Mesenchymal stem cell (in vitro differentiated cells and primary cell): ENCODE data around the gene MPL.

Experiments
- DNase-seq: peaks from one replicate; pipeline ENCODE4 v3.0.0-alpha.2; 2013
- H2AFZ ChIP-seq: one replicate; pipeline ENCODE4 v1.6.1; 2013; ENCODE audit warnings: low read depth, mild to moderate bottlenecking, control low read depth, inconsistent platforms, low read length, moderate library complexity
- H2AK5ac ChIP-seq: 2 replicates; pipeline ENCODE4 v1.6.1; 2013; ENCODE audit warnings: low read length, moderate library complexity, mild to moderate bottlenecking, inconsistent platforms; ENCODE audit not compliant: severe bottlenecking
- H2BK120ac ChIP-seq: one replicate; pipeline ENCODE4 v1.6.1; 2013; ENCODE audit warnings: low read depth, mild to moderate bottlenecking, inconsistent platforms, low read length, moderate library complexity
- H2BK12ac ChIP-seq, 2 experiments: one replicate each; pipeline ENCODE4 v1.6.1; 2013; ENCODE audit warnings: inconsistent platforms in 2 of 2, low read length in 2 of 2, mild to moderate bottlenecking in 2 of 2, moderate library complexity in 2 of 2, control low read depth in 1 of 2
- H2BK15ac ChIP-seq: one replicate; pipeline ENCODE4 v1.6.1; 2013; ENCODE audit warnings: mild to moderate bottlenecking, low read depth, inconsistent platforms; ENCODE audit not compliant: poor library complexity, severe bottlenecking
- H2BK5ac ChIP-seq: 2 replicates; pipeline ENCODE4 v1.6.1; 2013; ENCODE audit warnings: low read depth, mild to moderate bottlenecking, low read length, control low read depth, inconsistent platforms; ENCODE audit not compliant: poor library complexity, severe bottlenecking
- H3K14ac ChIP-seq, 2 experiments: one replicate each; pipeline ENCODE4 v1.6.1; 2013; ENCODE audit warnings: inconsistent platforms in 2 of 2, low read length in 2 of 2, control low read depth in 1 of 2, mild to moderate bottlenecking in 1 of 2, moderate library complexity in 1 of 2
- H3K18ac ChIP-seq, 2 experiments: one replicate each; pipeline ENCODE4 v1.6.1; 2013; ENCODE audit warnings: inconsistent platforms in 2 of 2, low read length in 2 of 2, control low read depth in 1 of 2, low read depth in 1 of 2, mild to moderate bottlenecking in 1 of 2
- H3K23ac ChIP-seq, 2 experiments: one replicate each; pipeline ENCODE4 v1.6.1; 2013; ENCODE audit warnings: inconsistent platforms in 2 of 2, low read length in 2 of 2, mild to moderate bottlenecking in 2 of 2, moderate library complexity in 2 of 2, control low read depth in 1 of 2
- H3K27ac ChIP-seq: 2 replicates; pipeline ENCODE4 v1.5.1; 2013; ENCODE audit warnings: mild to moderate bottlenecking, moderate library complexity, low read length, control low read depth, inconsistent platforms; ENCODE audit not compliant: poor library complexity, severe bottlenecking
- H3K27me3 ChIP-seq, 2 experiments: 2 replicates each; pipeline versions ENCODE4 v1.6.1 to v1.7.0; 2013; ENCODE audit warnings: low read length in 2 of 2, mild to moderate bottlenecking in 2 of 2, moderate library complexity in 2 of 2, control low read depth in 1 of 2, inconsistent platforms in 1 of 2; ENCODE audit not compliant: control insufficient read depth in 1 of 2, insufficient read depth in 1 of 2
- H3K36me3 ChIP-seq, 2 experiments: 2 replicates each; pipeline versions ENCODE4 v1.6.1 to v1.7.0; 2013; ENCODE audit warnings: low read length in 2 of 2, control low read depth in 1 of 2, inconsistent platforms in 1 of 2, low read depth in 1 of 2, mild to moderate bottlenecking in 1 of 2; ENCODE audit not compliant: insufficient read depth in 2 of 2, control insufficient read depth in 1 of 2
- H3K4ac ChIP-seq, 2 experiments: one replicate each; pipeline ENCODE4 v1.6.1; 2013; ENCODE audit warnings: inconsistent platforms in 2 of 2, low read length in 2 of 2, mild to moderate bottlenecking in 2 of 2, moderate library complexity in 2 of 2, control low read depth in 1 of 2, low read depth in 1 of 2
- H3K4me1 ChIP-seq: 2 replicates; pipeline ENCODE4 v1.6.1; 2013; ENCODE audit warnings: low read depth, low read length, control low read depth; ENCODE audit not compliant: control insufficient read depth, insufficient read depth
- H3K4me2 ChIP-seq: 2 replicates; pipeline ENCODE4 v1.6.1; 2013; ENCODE audit warnings: low read length, mild to moderate bottlenecking, inconsistent platforms; ENCODE audit not compliant: poor library complexity, severe bottlenecking
- H3K4me3 ChIP-seq, 2 experiments: 2 replicates each; pipeline versions ENCODE4 v1.5.1 to v1.7.0; 2013; ENCODE audit warnings: low read length in 2 of 2, mild to moderate bottlenecking in 2 of 2, control low read depth in 1 of 2, low read depth in 1 of 2; ENCODE audit not compliant: insufficient read depth in 1 of 2
- H3K79me1 ChIP-seq: replicated peaks from 2 replicates; pipeline ENCODE4 v1.6.1; 2013; ENCODE audit warnings: mild to moderate bottlenecking, control low read depth, low read length, inconsistent platforms; ENCODE audit not compliant: poor library complexity, severe bottlenecking
- H3K9ac ChIP-seq: 2 replicates; pipeline ENCODE4 v1.7.0; 2013; ENCODE audit warnings: mild to moderate bottlenecking, low read length, moderate library complexity
- H3K9me3 ChIP-seq: 2 replicates; pipeline ENCODE4 v1.7.0; 2013; ENCODE audit warnings: mild to moderate bottlenecking, low read length; ENCODE audit not compliant: control insufficient read depth
- H4K8ac ChIP-seq: one replicate; pipeline ENCODE4 v1.6.1; 2013; ENCODE audit warnings: inconsistent platforms, mild to moderate bottlenecking, low read length, moderate library complexity
- H4K91ac ChIP-seq: one replicate; pipeline ENCODE4 v1.6.1; 2013; ENCODE audit warnings: mild to moderate bottlenecking, low read length, inconsistent platforms
- WGBS: methylation state at CpG from one replicate; pipeline ENCODE4 v1.1.7; 2013; ENCODE audit warnings: mixed read lengths; 5-methylcytosine and 5-hydroxymethylcytosine counted together

The MPL gene

DNA sequence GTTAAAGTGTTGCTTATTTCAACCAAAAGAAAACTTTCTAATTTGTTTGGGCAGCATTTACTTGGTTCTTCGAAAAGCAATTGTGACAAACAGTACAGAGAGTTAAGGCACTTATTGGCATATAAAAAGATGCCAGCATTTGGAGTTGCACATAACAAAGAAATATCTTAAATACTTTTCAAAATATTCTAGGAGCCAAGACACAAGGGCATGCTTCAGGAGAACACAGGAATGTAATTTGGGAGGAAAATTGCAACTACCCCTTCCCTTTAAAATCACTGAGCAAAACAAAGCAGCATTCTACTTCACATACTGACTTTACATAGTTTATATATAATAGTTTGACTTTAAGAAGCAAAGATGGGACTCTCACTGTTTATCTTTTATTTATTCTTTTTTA is 41.4 kb upstream of the MPL start:
- no peaks in the 10 kb centered on the region for H3K27me3 ChIP-seq
- H3K27ac ChIP-seq = no peak overlapping the region
- H3K4me2 ChIP-seq = no peak overlapping the region
- H4K91ac ChIP-seq = no peak overlapping the region
- no peak overlapping the region for H3K18ac ChIP-seq
- no peak overlapping the region for H2BK15ac ChIP-seq
- no peak for DNase-seq
- peaks cover 14% of the 10 kb centered on the region for H3K4me1 ChIP-seq
- H2BK120ac ChIP-seq = no peak overlapping the region
- no CpG with 5 or more reads among the region's 1 CpG for WGBS
- peak overlapping the region; percentile 27 for H3K9ac ChIP-seq
- H3K4ac ChIP-seq = no peak overlapping the region
- no peak overlapping the region for H2BK12ac ChIP-seq
- no peak overlapping the region for H3K14ac ChIP-seq
- no peaks in the 10 kb centered on the region for H3K36me3 ChIP-seq
- no peak overlapping the region for H2AFZ ChIP-seq
- H4K8ac ChIP-seq = no peak overlapping the region
- no peak overlapping the region for H3K23ac ChIP-seq
- H3K79me1 ChIP-seq = no peaks in the 10 kb centered on the region
- H3K9me3 ChIP-seq = no peaks in the 10 kb centered on the region
- H2BK5ac ChIP-seq = no peak overlapping the region
- H3K4me3 ChIP-seq = no peak overlapping the region
- no peak overlapping the region for H2AK5ac ChIP-seq

DNA sequence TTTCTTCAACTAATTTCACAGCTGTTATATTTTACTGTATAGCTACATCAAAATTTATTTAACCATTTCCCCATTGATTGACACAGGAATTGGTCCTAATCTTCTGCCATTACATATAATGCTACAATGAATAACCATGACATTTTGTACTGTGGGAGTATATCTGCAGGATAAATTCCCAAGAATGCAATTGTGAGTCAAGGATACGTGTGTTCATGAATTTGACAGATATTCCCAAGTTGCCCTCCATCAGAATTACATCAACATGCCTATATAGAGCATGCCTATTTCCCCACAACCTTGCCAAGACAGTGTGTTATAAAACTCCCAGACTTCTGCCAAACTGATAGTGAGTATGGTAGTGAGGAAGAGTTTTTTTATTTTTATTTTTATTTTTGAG is 39.6 kb upstream of the MPL start:
- no peak for DNase-seq
- no peak overlapping the region for H2BK15ac ChIP-seq
- H2AK5ac ChIP-seq = no peak overlapping the region
- no peak overlapping the region for H3K23ac ChIP-seq
- no peak overlapping the region for H3K4ac ChIP-seq
- no peak overlapping the region for H4K91ac ChIP-seq
- H3K79me1 ChIP-seq = no peaks in the 10 kb centered on the region
- no peak overlapping the region for H3K27ac ChIP-seq
- H2BK5ac ChIP-seq = no peak overlapping the region
- H2AFZ ChIP-seq = no peak overlapping the region
- H3K4me1 ChIP-seq = peaks cover 14% of the 10 kb centered on the region
- H3K27me3 ChIP-seq = no peaks in the 10 kb centered on the region
- WGBS = no CpG with 5 or more reads among the region's 1 CpG
- no peaks in the 10 kb centered on the region for H3K36me3 ChIP-seq
- H3K9me3 ChIP-seq = no peaks in the 10 kb centered on the region
- no peak overlapping the region for H3K9ac ChIP-seq
- H3K14ac ChIP-seq = no peak overlapping the region
- H2BK12ac ChIP-seq = no peak overlapping the region
- no peak overlapping the region for H4K8ac ChIP-seq
- H3K4me2 ChIP-seq = no peak overlapping the region
- H2BK120ac ChIP-seq = no peak overlapping the region
- no peak overlapping the region for H3K4me3 ChIP-seq
- no peak overlapping the region for H3K18ac ChIP-seq

DNA sequence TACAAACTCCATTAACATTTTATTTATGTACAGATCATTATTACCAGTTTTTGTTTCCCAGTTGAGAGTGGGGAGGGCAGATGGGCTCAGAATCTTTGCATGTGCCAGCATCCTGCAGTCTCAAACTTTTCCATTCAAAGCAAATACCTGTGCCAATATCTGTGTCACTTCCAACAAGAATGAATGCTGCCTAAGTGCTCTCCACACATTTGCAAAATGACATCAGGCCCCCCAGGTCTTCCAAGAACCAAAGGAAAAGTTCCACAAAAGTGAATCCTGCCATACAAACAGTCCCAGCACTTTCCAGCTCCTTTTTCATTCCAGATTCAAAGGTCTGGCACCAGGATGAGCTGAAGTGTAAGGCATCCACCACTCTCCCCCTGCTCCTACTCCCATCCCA is 38.5 kb upstream of the MPL start:
- no peak overlapping the region for H3K4me3 ChIP-seq
- H3K27ac ChIP-seq = no peak overlapping the region
- H2AFZ ChIP-seq = no peak overlapping the region
- no peaks in the 10 kb centered on the region for H3K79me1 ChIP-seq
- no peak overlapping the region for H3K14ac ChIP-seq
- H2BK5ac ChIP-seq = no peak overlapping the region
- no peaks in the 10 kb centered on the region for H3K27me3 ChIP-seq
- no peak overlapping the region for H2BK12ac ChIP-seq
- H3K36me3 ChIP-seq = no peaks in the 10 kb centered on the region
- H3K9ac ChIP-seq = no peak overlapping the region
- no peak overlapping the region for H4K91ac ChIP-seq
- H3K4me2 ChIP-seq = no peak overlapping the region
- no peak overlapping the region for H2BK120ac ChIP-seq
- DNase-seq = no peak
- H3K4ac ChIP-seq = no peak overlapping the region
- no peak overlapping the region for H4K8ac ChIP-seq
- no peak overlapping the region for H2BK15ac ChIP-seq
- peaks cover 10% of the 10 kb centered on the region for H3K4me1 ChIP-seq
- no peak overlapping the region for H2AK5ac ChIP-seq
- no peaks in the 10 kb centered on the region for H3K9me3 ChIP-seq
- H3K23ac ChIP-seq = no peak overlapping the region
- no peak overlapping the region for H3K18ac ChIP-seq

DNA sequence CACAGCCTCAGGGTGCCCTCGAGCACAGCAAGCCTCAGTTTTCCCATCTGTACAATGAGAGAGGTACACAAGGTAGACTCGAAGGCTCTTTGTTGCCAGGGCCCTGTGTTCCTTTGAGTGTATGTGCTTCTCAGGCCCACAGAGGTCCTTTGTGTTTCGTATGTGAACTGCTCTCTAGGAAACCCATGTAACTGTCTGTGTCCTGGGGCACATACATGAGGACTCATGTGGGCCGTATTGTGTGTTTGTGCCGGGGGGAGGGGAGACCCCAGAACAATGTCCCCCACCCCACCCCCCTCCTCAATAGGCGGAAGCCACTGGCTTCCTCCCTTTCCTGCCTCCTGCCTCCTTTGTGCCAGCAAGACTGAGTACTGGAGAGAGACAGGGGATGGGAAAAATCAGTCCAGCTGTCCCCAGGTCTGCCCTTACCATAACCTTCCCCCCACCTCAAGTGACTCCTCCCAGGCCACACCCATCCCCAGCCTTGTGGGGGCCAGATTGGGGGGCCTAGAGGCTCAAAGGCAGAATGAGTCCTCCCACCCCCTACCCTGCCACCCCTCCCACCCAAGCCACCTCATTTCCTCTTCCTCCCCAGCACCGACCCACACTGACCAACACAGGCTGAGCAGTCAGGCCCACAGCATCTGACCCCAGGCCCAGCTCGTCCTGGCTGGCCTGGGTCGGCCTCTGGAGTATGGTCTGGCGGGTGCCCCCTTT is 37.1 kb upstream of the MPL start, which contains the start of gene TIE1:
TSS of gene TIE1 (plus strand) at position 605 of the 717 bp plus-strand sequence. CDS start at position 695, 90 bp downstream.
- no peaks in the 10 kb centered on the region for H3K9me3 ChIP-seq
- no peak within 1 kb of the TSS for H2AFZ ChIP-seq

More for the DNA sequence above, 37.1 kb upstream of the MPL start, which contains the start of gene TIE1:
- Histone ChIP-seq H2BK120ac (no peak within 1 kb of the TSS), H2BK15ac (no peak within 1 kb of the TSS), H4K8ac (no peak within 1 kb of the TSS), H3K79me1 (no peaks in the 10 kb centered on the region), H3K4ac (no peak within 1 kb of the TSS), H3K18ac (no peak within 1 kb of the TSS), H3K4me3 (no peak within 1 kb of the TSS), H3K23ac (no peak within 1 kb of the TSS), H3K27me3 (no peaks in the 10 kb centered on the region), H2AK5ac (no peak within 1 kb of the TSS), H2BK12ac (no peak within 1 kb of the TSS), H3K9ac (no peak within 1 kb of the TSS), H3K27ac (no peak within 1 kb of the TSS), H3K14ac (no peak within 1 kb of the TSS), H3K36me3 (no peaks in the 10 kb centered on the region), H3K4me2 (no peak within 1 kb of the TSS), H2BK5ac (no peak within 1 kb of the TSS), H4K91ac (no peak within 1 kb of the TSS), H3K4me1 (peaks cover 4% of the 10 kb centered on the region)
- DNase-seq = no peak
- 86% methylated on average over 7 of the region's 10 CpGs for whole genome bisulfite sequencing
